ENCODE measurements around the gene SLC15A5.

DNA sequence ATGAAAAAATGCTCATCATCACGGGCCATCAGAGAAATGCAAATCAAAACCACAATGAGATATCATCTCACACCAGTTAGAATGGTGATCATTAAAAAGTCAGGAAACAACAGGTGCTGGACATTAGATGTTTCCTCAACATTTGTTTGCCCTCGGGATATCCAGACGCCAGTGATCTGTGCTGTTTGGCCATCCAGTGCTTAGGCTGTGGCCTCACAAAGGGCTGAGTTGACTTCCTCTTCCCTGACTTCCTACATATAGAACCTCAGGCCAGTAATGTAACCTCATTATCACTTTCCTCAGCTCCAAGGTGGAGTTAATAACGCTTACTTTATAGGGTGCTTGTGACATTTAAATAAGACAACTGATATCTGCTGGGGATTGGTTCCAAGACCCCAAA, 51.8 kb downstream of the SLC15A5 start:
- TF ChIP-seq, protein P1, sequence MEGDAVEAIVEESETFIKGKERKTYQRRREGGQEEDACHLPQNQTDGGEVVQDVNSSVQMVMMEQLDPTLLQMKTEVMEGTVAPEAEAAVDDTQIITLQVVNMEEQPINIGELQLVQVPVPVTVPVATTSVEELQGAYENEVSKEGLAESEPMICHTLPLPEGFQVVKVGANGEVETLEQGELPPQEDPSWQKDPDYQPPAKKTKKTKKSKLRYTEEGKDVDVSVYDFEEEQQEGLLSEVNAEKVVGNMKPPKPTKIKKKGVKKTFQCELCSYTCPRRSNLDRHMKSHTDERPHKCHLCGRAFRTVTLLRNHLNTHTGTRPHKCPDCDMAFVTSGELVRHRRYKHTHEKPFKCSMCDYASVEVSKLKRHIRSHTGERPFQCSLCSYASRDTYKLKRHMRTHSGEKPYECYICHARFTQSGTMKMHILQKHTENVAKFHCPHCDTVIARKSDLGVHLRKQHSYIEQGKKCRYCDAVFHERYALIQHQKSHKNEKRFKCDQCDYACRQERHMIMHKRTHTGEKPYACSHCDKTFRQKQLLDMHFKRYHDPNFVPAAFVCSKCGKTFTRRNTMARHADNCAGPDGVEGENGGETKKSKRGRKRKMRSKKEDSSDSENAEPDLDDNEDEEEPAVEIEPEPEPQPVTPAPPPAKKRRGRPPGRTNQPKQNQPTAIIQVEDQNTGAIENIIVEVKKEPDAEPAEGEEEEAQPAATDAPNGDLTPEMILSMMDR (IDR thresholded peaks at IDR 0.05): no peak
- no peak for TF ChIP-seq POLR2A (IDR thresholded peaks at IDR 0.05)
